Endothelial cell of umbilical vein (primary cell): ENCODE measurements around the gene KRT78. TPM values are rescaled to one million over a fixed set of nuclear protein-coding genes. Genes with fewer than 3 reads are reported as not detected.
A peak's percentile ranks its signal among the peaks of the same experiment; 100 is the strongest.

Source experiments
- BruUV-seq: library from RNA; stranded (reverse); fragments of 400-500 nt; replicated peaks from 2 replicates; lab custom pipeline; 2021; lab: Mats Ljungman, UMichigan
- CTCF ChIA-PET: fragments of 300-600, 350-600 bp; sonication (Branson Sonifier 250); formaldehyde crosslinking; loops from one replicate; lab custom pipeline; 2021; ENCODE audit warnings: antibody characterized with exemption, inconsistent platforms; lab: Charles Lee
- POLR2A ChIA-PET: fragments of 300-600, 350-600 bp; sonication (Branson Sonifier 250); formaldehyde crosslinking; loops from one replicate; lab custom pipeline; 2021; ENCODE audit warnings: antibody characterized with exemption, inconsistent platforms; lab: Charles Lee
- DNase-seq: peaks from one replicate; pipeline ENCODE4 v3.0.0-alpha.2; 2011; ENCODE audit warnings: low read depth, low spot score
- FAIRE-seq: peaks from 2 replicates; lab custom pipeline; 2011; peaks lifted over from hg19 to GRCh38; lab: Jason Lieb, UNC
- H2AFZ ChIP-seq: 2 replicates; pipeline ENCODE4 v1.6.0; 2012; ENCODE audit warnings: low read depth, low read length, control low read depth, inconsistent platforms
- H3K27ac ChIP-seq: 2 replicates; pipeline ENCODE4 v1.5.1; 2011; ENCODE audit warnings: low read depth, mild to moderate bottlenecking, control low read depth, low read length, moderate library complexity; ENCODE audit not compliant: insufficient read depth
- H3K27me3 ChIP-seq, 2 experiments: 2 replicates each; pipeline versions ENCODE4 v1.6.0 to v1.6.1; 2011; ENCODE audit warnings: low read length in 2 of 2, mixed read lengths in 1 of 2; ENCODE audit not compliant: control insufficient read depth in 2 of 2, insufficient read depth in 2 of 2
- H3K36me3 ChIP-seq, 2 experiments: 2 replicates in 1 of 2; 3 replicates in 1 of 2; pipeline ENCODE4 v1.5.1; 2011; ENCODE audit warnings: low read length in 2 of 2, mild to moderate bottlenecking in 1 of 2, moderate library complexity in 1 of 2; ENCODE audit not compliant: control insufficient read depth in 2 of 2, insufficient read depth in 2 of 2; ENCODE audit errors: extremely low read depth in 1 of 2
- H3K4me1 ChIP-seq: 3 replicates; pipeline ENCODE4 v1.5.1; 2011; ENCODE audit warnings: mild to moderate bottlenecking, low read length; ENCODE audit not compliant: control insufficient read depth, insufficient read depth; ENCODE audit errors: extremely low read depth
- H3K4me2 ChIP-seq: 2 replicates; pipeline ENCODE4 v1.6.1; 2011; ENCODE audit warnings: low read length, control low read depth, mixed read lengths; ENCODE audit not compliant: insufficient read depth
- H3K4me3 ChIP-seq, 3 experiments: fragments of 200-600 bp in 1 of 3; sonication (generic), shearing (Covaris generic) in 1 of 3; replicated peaks in 1 of 3; 2 replicates each; pipeline ENCODE4 v1.5.1; 2011 to 2016; ENCODE audit warnings: control low read depth in 3 of 3, low read length in 3 of 3, mild to moderate bottlenecking in 2 of 3, inconsistent platforms in 1 of 3, low read depth in 1 of 3, moderate library complexity in 1 of 3; ENCODE audit not compliant: insufficient read depth in 1 of 3
- H3K79me2 ChIP-seq: 2 replicates; pipeline ENCODE4 v1.6.0; 2012; ENCODE audit warnings: low read length, inconsistent platforms; ENCODE audit not compliant: control insufficient read depth, insufficient read depth
- H3K9ac ChIP-seq: replicated peaks from 2 replicates; pipeline ENCODE3; 2011; ENCODE audit warnings: low read length, control low read depth; ENCODE audit not compliant: insufficient read depth; ENCODE audit errors: extremely low read depth
- H3K9me1 ChIP-seq: replicated peaks from 3 replicates; pipeline ENCODE4 v1.6.0; 2011; ENCODE audit warnings: mild to moderate bottlenecking, low read length; ENCODE audit not compliant: control insufficient read depth, insufficient read depth; ENCODE audit errors: extremely low read depth
- H3K9me3 ChIP-seq: replicated peaks from 2 replicates; pipeline ENCODE4 v1.5.1; 2012; ENCODE audit warnings: low read length, inconsistent platforms; ENCODE audit not compliant: control insufficient read depth, insufficient read depth
- H4K20me1 ChIP-seq: replicated peaks from 2 replicates; pipeline ENCODE3; 2011; ENCODE audit warnings: mild to moderate bottlenecking, low read length; ENCODE audit not compliant: control insufficient read depth, insufficient read depth; ENCODE audit errors: extremely low read depth
- CTCF ChIP-seq, 2 donors: IDR thresholded peaks; 1 replicate in 1 of 2; 2 replicates in 1 of 2; pipeline ENCODE4 v1.5.1; 2011; ENCODE audit warnings: low read length in 2 of 2, mild to moderate bottlenecking in 2 of 2, moderate library complexity in 2 of 2, control low read depth in 1 of 2, inconsistent platforms in 1 of 2, low read depth in 1 of 2; ENCODE audit not compliant: insufficient read depth in 1 of 2; ENCODE audit errors: extremely low read depth in 1 of 2
- EZH2 ChIP-seq: IDR thresholded peaks from 2 replicates; pipeline ENCODE4 v1.6.1; 2012; ENCODE audit warnings: borderline replicate concordance, low read depth, mild to moderate bottlenecking, moderate library complexity, low read length, inconsistent platforms; ENCODE audit not compliant: severe bottlenecking
- FOS ChIP-seq: IDR thresholded peaks from 2 replicates; pipeline ENCODE4 v1.6.1; 2011; ENCODE audit warnings: mild to moderate bottlenecking, low read length, moderate library complexity, borderline replicate concordance; ENCODE audit not compliant: insufficient read depth
- GATA2 ChIP-seq: IDR thresholded peaks from 2 replicates; pipeline ENCODE4 v1.7.0; 2011; ENCODE audit warnings: low read depth, mild to moderate bottlenecking, moderate library complexity, mixed read lengths, low read length; ENCODE audit not compliant: insufficient read length, insufficient read depth
- JUN ChIP-seq: IDR thresholded peaks from 2 replicates; pipeline ENCODE4 v1.6.1; 2011; ENCODE audit warnings: borderline replicate concordance, low read depth; ENCODE audit not compliant: insufficient read length, insufficient read depth
- MAX ChIP-seq: IDR thresholded peaks from 2 replicates; pipeline ENCODE4 v1.6.1; 2011; ENCODE audit not compliant: insufficient read depth, insufficient read length
- MYC ChIP-seq: IDR thresholded peaks from one replicate; pipeline ENCODE4 v1.6.1; 2011; ENCODE audit warnings: mild to moderate bottlenecking, low read depth, low read length
- POLR2A ChIP-seq: IDR thresholded peaks from 2 replicates; pipeline ENCODE4 v1.6.1; 2012; ENCODE audit warnings: low read depth, mild to moderate bottlenecking, control low read depth, low read length
- POLR2AphosphoS5 ChIP-seq: IDR thresholded peaks from 2 replicates; pipeline ENCODE4 v1.6.1; 2012; ENCODE audit warnings: low read depth, mild to moderate bottlenecking, control low read depth, low read length, moderate library complexity; ENCODE audit not compliant: insufficient read depth
- dilution Hi-C: fragments of 300-500 bp; cut with MboI; formaldehyde crosslinking; loops from one replicate; pipeline ENCODE4 v1.15.0; 2019; ENCODE audit warnings: low sequenced_read_pairs; ENCODE audit not compliant: extremely low pct_ligation_motif_present
- intact Hi-C: fragments of 100-400 bp; cut with micrococcal nuclease; formaldehyde crosslinking; loops from one replicate; pipeline ENCODE4 v1.10.0; 2022
- polyA plus RNA-seq, 4 experiments: library from polyadenylated mRNA; depleted of rRNA in 3 of 4; stranded (reverse) in 3 of 4; unstranded in 1 of 4; fragments of >200 nt; gene quantifications; 2 replicates each; pipeline versions ENCODE4 v1.2.1 to v1.2.3, GENCODE V29; 2011 to 2012; ENCODE audit warnings: missing spikeins in 1 of 4
- total RNA-seq: library from RNA; stranded (reverse); gene quantifications from 2 replicates; pipeline ENCODE4 v1.2.3, GENCODE V29; 2021

Gene KRT78
- total and polyA plus RNA-seq, 2 donors (not counting 3 experiments of a cell fraction or from before 2014, with no cell fraction given) = not detected

DNA sequence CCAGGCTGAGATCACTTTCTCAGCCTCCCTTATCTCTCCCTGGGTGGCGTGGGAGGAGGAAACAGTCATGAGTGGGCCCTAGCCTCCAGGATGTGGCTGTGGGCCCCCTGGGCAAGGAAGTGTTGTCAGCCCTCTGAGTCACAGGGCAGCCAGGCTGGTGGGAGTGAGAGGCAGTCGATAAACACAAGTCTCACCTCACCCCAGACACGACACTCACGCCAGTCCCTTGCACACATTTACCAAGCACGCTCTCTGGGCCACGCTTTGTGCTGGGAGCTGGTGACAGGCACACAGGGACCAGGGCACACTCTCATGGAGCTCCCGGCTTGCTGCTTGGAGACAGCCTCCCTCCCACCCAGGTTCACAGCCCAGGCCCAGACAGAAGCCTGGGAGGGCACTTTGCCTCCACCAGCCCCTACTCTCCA lies 12.7 kb downstream of the KRT78 start:
- no peak overlapping the region for H3K27ac ChIP-seq
- H3K36me3 ChIP-seq = no peaks in the 10 kb centered on the region
- no peaks in the 10 kb centered on the region for H3K79me2 ChIP-seq
- dilution Hi-C loops (no loop called here), intact Hi-C loops (no loop called here)
- H3K27me3 ChIP-seq = no peaks in the 10 kb centered on the region
- no peak overlapping the region for H3K9ac ChIP-seq
- no peaks in the 10 kb centered on the region for H3K9me3 ChIP-seq
- no TSS peak for BruUV-seq
- peak overlapping the region; percentile 33 for H2AFZ ChIP-seq
- peak; percentile 18 for FAIRE-seq
- no peaks in the 10 kb centered on the region for H4K20me1 ChIP-seq
- no peak overlapping the region for H3K4me2 ChIP-seq
- ChIA-PET CTCF (interaction anchor here (1.2 kb wide), 1 partner anchor 30 kb away, joined by 3 read pairs; no protein-coding TSS in a partner anchor), POLR2A (no interaction called here)
- TF ChIP-seq EZH2 (no peak), CTCF (IDR thresholded peaks at IDR 0.05; ENCODE audit: extremely low read depth in 1 of 2, insufficient read depth in 1 of 2, low read depth in 1 of 2, low read length in 2 of 2) (no peak), FOS (peak; percentile 75), MYC (no peak), POLR2A (no peak), MAX (no peak), POLR2AphosphoS5 (no peak), JUN (no peak), GATA2 (peak; percentile 72)
- no peaks in the 10 kb centered on the region for H3K9me1 ChIP-seq
- peaks cover 4% of the 10 kb centered on the region for H3K4me1 ChIP-seq
- no peak overlapping the region for H3K4me3 ChIP-seq
- DNase-seq = peak; percentile 40
